Fibroblast of skin of right biceps (primary cell): ENCODE results near the gene DCAF7.
A peak's percentile ranks its signal among the peaks of the same experiment; 100 is the strongest.

Experiments used
- DNase-seq: peaks from one replicate; pipeline ENCODE4 v3.0.0-alpha.2; 2013

The DCAF7 gene

GRCh38 chr17:63549946-63550816, at the start of gene DCAF7:
DCAF7 (plus strand) TSS chr17:63550477; CDS start chr17:63550678, 201 bp downstream.
- peak; percentile 100 for DNase-seq

- DNase-seq, result no peak
Measured at GRCh38 chr17:63500543-63501390, 49.5 kb upstream of the DCAF7 start.

GRCh38 chr17:63503341-63503705, 47.0 kb upstream of the DCAF7 start:
- DNase-seq, result no peak

GRCh38 chr17:63504261-63504660, 46.0 kb upstream of the DCAF7 start:
- no peak for DNase-seq

GRCh38 chr17:63505341-63505740, 44.9 kb upstream of the DCAF7 start:
- no peak for DNase-seq

- DNase-seq, result no peak
Measured at GRCh38 chr17:63506627-63507026, 43.6 kb upstream of the DCAF7 start.

GRCh38 chr17:63511331-63511730, 38.9 kb upstream of the DCAF7 start:
- no peak for DNase-seq

GRCh38 chr17:63512388-63512787, 37.9 kb upstream of the DCAF7 start:
- DNase-seq, result no peak

GRCh38 chr17:63512896-63513644, 37.2 kb upstream of the DCAF7 start:
- DNase-seq, result no peak

GRCh38 chr17:63514477-63514876, 35.8 kb upstream of the DCAF7 start:
- DNase-seq, result no peak

GRCh38 chr17:63514974-63515373, 35.3 kb upstream of the DCAF7 start:
- DNase-seq, result no peak

- no peak for DNase-seq
Measured at GRCh38 chr17:63515426-63515825, 34.9 kb upstream of the DCAF7 start.

- peak; percentile 62 for DNase-seq
Measured at GRCh38 chr17:63516910-63517824, 33.1 kb upstream of the DCAF7 start.

GRCh38 chr17:63517825-63518534, 32.3 kb upstream of the DCAF7 start:
- no peak for DNase-seq

- DNase-seq, result no peak
Measured at GRCh38 chr17:63519116-63519881, 31.0 kb upstream of the DCAF7 start.

GRCh38 chr17:63519972-63520882, 30.1 kb upstream of the DCAF7 start:
- DNase-seq, result no peak

GRCh38 chr17:63523253-63523855, 26.9 kb upstream of the DCAF7 start, which contains the start of gene KCNH6:
KCNH6 (plus strand) TSS chr17:63523358; CDS start chr17:63523414, 56 bp downstream.
- DNase-seq, result no peak

- no peak for DNase-seq
Measured at GRCh38 chr17:63524051-63524450, 26.2 kb upstream of the DCAF7 start.
